Liver (tissue), 3 donors: ENCODE results near the gene CPNE4.

ENCODE experiments used
- GABPA ChIP-seq, 2 donors: IDR thresholded peaks in 1 of 2; conservative IDR thresholded peaks in 1 of 2; 2 replicates each; pipeline ENCODE4 v1.6.1; 2016; ENCODE audit warnings: antibody characterized with exemption in 2 of 2, mild to moderate bottlenecking in 1 of 2, moderate library complexity in 1 of 2
- TF ChIP-seq, protein P1 (sequence below): fragments of 150-350 bp; IDR thresholded peaks from 2 replicates; pipeline ENCODE4 v1.5.1; 2017; ENCODE audit warnings: improper control_type of control experiment, low read depth, low read length; ENCODE audit not compliant: missing input control
- donor health status: healthy.
- donor health status: healthy.

DNA sequence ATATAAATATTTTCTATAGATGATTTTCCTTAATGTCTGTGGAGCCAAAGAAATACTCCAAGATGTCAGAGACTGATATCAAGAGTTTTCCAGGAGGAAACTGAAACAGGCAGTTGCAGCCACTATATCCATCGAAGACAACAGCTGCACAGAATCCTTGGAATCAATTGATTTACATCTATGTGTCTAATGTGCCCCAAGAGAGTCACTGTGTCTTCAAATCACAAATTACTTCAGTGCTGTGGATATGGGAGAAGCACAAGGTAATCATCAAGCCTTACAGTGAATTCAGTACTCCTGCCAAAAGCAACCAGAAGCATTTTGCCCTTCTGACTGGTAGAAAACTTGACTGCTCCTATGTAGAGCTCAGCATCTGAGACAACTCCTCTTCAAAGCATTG, 51.1 kb downstream of the CPNE4 start:
- no peak for TF ChIP-seq GABPA (IDR thresholded peaks at IDR 0.05 in 1 of 2, conservative IDR thresholded peaks at IDR 0.05 in 1 of 2)
- TF ChIP-seq, protein P1, sequence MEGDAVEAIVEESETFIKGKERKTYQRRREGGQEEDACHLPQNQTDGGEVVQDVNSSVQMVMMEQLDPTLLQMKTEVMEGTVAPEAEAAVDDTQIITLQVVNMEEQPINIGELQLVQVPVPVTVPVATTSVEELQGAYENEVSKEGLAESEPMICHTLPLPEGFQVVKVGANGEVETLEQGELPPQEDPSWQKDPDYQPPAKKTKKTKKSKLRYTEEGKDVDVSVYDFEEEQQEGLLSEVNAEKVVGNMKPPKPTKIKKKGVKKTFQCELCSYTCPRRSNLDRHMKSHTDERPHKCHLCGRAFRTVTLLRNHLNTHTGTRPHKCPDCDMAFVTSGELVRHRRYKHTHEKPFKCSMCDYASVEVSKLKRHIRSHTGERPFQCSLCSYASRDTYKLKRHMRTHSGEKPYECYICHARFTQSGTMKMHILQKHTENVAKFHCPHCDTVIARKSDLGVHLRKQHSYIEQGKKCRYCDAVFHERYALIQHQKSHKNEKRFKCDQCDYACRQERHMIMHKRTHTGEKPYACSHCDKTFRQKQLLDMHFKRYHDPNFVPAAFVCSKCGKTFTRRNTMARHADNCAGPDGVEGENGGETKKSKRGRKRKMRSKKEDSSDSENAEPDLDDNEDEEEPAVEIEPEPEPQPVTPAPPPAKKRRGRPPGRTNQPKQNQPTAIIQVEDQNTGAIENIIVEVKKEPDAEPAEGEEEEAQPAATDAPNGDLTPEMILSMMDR: no peak
